HAP-1 (cell line): ENCODE results near the gene PDE9A.
"Not testable (repeated sequence)": the region's sequence is repeated elsewhere in the genome, so short reads cannot be mapped to it uniquely, and the experiment has no call there.

Source experiments
- DNase-seq, 2 experiments: peaks; one replicate each; pipeline ENCODE4 v3.0.0-alpha.2; 2016 to 2020; ENCODE audit warnings: low spot score in 2 of 2
- H3K27me3 ChIP-seq: fragments of 250-450 bp; sonication (Bioruptor Pico); 2 replicates; pipeline ENCODE4 v1.5.1; 2020; ENCODE audit warnings: low read depth, mild to moderate bottlenecking, moderate library complexity
- H3K36me3 ChIP-seq: fragments of 250-450 bp; sonication (Bioruptor Pico); replicated peaks from 2 replicates; pipeline ENCODE4 v1.5.1; 2020; ENCODE audit warnings: mild to moderate bottlenecking
- H3K4me1 ChIP-seq: fragments of 250-450 bp; sonication (Bioruptor Pico); 2 replicates; pipeline ENCODE4 v1.5.1; 2020; ENCODE audit warnings: mild to moderate bottlenecking
- H3K4me3 ChIP-seq: fragments of 250-450 bp; sonication (Bioruptor Pico); 2 replicates; pipeline ENCODE4 v1.5.1; 2020; ENCODE audit warnings: mild to moderate bottlenecking, moderate library complexity
- H3K9me3 ChIP-seq: fragments of 250-450 bp; sonication (Bioruptor Pico); 2 replicates; pipeline ENCODE4 v1.5.1; 2020; ENCODE audit warnings: mild to moderate bottlenecking, moderate library complexity
- in situ Hi-C: fragments of 300-500 bp; cut with MboI; formaldehyde crosslinking; loops from 3 replicates; pipeline ENCODE4 v1.14.3; 2020; ENCODE audit warnings: low sequenced_read_pairs, inconsistent platforms, mixed read lengths

PDE9A gene

DNA sequence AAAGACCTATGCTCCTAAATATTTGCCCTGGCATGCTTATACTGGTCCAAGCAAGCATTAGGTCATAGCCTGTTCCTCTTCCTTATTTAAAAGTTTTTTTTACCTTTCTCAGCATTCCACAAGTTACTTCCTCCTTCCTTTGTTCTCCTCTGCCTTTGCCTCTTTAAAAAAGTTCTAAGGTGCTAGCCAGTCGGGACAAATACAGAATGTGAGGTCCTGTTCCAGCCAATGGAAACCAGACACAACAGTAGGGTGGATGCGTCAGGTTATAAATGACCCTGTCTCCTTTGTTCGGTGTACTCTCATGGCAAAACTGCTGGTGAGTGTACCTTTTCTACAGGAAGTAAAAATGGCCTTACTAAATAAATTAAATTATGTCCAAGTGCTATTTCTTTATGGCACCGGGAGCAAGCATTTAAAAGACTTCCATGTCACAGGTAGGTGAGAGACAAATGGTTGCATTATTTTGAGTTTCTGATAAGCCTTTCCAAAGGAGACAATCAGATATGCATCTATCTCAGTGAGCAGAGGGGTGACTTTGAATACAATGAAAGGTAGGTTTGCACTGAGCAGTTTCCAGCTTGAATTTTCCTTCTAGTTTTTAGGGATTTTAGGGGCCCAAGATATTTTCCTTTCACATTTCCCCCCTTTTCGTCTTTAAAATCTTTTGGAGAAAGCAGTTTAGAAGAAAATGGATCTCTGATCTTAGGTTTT lies 159.3 kb downstream of the PDE9A start:
- H3K4me3 ChIP-seq, DNase-seq, H3K9me3 ChIP-seq, H3K27me3 ChIP-seq, H3K36me3 ChIP-seq, H3K4me1 ChIP-seq, in situ Hi-C loops: not testable (repeated sequence)

DNA sequence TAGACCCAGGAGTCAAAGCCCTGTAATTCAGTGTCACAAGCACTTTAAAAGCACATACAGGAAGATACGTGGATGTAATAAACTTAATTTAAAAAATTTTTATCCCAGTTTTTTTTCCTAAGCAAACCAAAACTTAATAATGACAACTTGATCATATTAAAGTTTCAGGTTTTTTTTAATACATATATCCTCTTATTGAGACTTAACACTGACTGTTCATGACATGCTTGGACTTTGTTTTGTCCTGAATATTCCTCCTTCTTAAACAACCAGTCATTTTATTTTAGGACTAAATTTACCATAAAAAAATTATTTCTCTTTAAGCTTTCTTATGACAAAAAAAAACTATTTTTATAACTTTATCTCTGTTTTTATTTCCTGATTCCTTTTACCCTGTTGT lies 161.8 kb downstream of the PDE9A start:
- Histone ChIP-seq H3K4me1 (no peaks in the 10 kb centered on the region), H3K4me3 (no peak overlapping the region), H3K36me3 (no peaks in the 10 kb centered on the region), H3K9me3 (peaks cover 6% of the 10 kb centered on the region), H3K27me3 (no peaks in the 10 kb centered on the region)
- no peak for DNase-seq
- in situ Hi-C loops = no loop called here

DNA sequence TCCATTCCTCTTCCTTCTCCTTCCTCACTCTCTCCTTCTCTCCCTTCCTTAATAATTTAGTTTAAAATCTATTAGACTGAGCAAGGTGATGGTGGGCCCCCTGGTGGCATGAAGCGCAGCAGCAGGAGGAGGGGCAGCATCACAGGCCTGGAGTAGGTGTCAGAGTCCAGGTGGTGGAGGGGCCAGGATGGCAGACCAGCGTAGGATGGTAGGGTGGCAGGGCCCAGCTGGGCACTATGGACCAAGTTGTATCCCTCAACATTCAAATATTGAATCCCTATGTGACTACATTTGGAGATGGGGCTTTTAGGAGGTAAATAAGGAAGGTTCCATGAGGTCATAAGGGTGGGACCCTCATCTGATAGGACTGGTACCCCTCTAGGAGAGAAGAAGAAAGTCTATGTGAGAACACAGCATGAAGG lies 164.9 kb downstream of the PDE9A start:
- Histone ChIP-seq H3K27me3 (no peaks in the 10 kb centered on the region), H3K4me3 (no peak overlapping the region), H3K4me1 (no peaks in the 10 kb centered on the region), H3K9me3 (peaks cover 6% of the 10 kb centered on the region), H3K36me3 (no peaks in the 10 kb centered on the region)
- in situ Hi-C loops = no loop called here
- no peak for DNase-seq

DNA sequence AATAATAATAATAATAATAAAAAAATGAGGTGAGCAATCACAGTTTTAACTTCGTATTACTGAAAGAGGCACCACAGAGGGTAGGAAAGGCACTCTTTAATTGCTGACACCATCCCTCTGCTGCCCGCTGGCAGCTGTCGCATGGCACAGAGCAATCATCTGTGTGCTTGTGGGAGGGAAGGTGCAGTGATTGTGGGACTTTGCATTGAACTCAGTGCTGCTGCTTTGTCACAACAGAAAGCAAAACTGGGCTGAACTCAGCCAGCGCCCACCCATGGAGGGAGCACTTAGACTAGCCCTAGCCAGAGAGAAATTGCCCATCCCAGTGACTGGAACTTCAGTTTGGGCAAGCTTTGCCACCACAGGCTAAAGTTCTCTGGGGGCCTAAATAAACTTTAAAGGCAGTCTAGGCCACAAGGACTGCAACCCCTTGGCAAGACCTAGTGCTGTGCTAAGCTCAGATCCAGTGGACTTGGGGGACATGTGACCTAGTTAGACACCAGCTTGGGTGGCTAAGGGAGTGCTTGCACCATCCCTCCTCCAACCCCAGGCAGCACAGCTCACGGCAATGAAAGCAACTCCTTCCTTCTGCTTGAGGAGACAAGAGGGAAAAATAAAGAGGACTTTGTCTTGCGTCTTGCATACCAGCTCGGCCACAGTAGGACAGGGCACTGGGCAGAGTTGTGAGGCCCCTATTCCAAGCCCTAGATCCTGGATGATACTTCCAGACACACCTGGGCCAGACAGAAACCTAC lies 166.6 kb downstream of the PDE9A start:
- Histone ChIP-seq H3K9me3 (peaks cover 2% of the 10 kb centered on the region), H3K4me1 (no peaks in the 10 kb centered on the region), H3K36me3 (no peaks in the 10 kb centered on the region), H3K27me3 (no peaks in the 10 kb centered on the region), H3K4me3 (no peak overlapping the region)
- in situ Hi-C loops = no loop called here
- DNase-seq = no peak

DNA sequence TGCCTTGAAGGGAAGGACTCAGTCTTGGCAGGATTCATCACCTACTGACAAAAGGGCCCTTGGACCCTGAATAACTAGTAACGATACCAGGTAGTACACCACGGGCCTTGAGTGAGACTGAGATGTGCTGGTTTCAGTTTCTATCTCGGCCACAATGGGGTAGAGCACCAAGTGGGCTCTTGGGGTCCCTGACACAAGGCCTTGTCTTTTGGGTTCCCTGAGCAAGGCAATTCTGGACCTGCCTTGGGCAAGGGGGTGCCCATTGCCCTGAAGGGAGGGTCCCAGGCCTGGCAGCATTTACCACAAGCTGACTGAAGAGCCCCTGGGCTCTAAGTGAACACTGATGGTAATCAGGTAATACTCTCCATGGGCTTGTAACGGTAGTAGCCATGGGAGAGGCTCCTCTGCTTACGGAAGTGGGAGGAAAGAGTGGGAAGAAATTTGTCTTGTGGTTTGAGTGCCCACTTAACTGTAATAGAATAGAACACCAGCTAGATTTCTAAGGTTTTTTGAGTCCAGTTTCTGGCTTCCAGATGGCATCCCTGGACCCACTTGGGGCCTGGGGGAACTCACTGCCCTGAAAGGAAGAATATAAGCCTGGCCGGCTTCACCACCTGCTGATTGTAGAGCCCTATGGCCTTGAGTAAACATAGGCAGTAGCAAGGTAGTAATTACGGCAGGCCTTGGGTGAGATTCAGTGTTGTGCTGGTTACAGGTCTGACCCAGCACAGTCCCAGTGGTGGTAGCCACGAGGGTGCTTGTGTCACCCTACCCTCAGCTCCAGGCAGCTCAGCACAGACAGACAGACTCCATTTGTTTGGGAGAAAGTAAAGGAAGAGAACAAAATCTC lies 167.4 kb downstream of the PDE9A start:
- DNase-seq = no peak
- H3K36me3 ChIP-seq = no peaks in the 10 kb centered on the region
- H3K4me1 ChIP-seq = no peaks in the 10 kb centered on the region
- H3K9me3 ChIP-seq = no peaks in the 10 kb centered on the region; the same call in 1 of the 2 replicates
- H3K27me3 ChIP-seq = no peaks in the 10 kb centered on the region
- no peak overlapping the region for H3K4me3 ChIP-seq
- in situ Hi-C loops = no loop called here
